KG1 (cell line): ENCODE results near the gene MDGA2.
"Not testable (repeated sequence)": the region's sequence is repeated elsewhere in the genome, so short reads cannot be mapped to it uniquely, and the experiment has no call there.

Experiments
- DNase-seq: peaks from one replicate; lab custom pipeline; 2025; lab: John Stamatoyannopoulos, UW

MDGA2 gene

DNA sequence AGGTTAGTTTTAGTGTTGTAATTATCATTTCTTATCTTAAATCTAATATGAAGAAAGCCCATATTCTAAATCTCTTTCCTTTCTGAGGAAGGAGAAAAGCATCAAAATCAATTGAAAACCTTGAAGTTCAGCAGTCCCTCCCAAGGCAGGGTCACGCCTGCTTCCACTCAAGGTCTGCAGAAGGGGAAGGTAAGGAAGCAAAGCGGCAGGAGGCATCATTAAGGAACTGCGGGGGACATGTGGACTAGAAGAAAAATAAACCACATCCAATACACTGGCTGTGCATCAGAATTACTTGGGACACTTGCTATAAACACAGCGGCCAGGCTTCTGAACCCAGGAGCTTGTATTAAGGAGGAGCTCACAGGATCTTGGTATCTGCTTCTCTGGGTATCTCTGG lies 759.9 kb downstream of the MDGA2 start:
- not testable (repeated sequence) for DNase-seq

DNA sequence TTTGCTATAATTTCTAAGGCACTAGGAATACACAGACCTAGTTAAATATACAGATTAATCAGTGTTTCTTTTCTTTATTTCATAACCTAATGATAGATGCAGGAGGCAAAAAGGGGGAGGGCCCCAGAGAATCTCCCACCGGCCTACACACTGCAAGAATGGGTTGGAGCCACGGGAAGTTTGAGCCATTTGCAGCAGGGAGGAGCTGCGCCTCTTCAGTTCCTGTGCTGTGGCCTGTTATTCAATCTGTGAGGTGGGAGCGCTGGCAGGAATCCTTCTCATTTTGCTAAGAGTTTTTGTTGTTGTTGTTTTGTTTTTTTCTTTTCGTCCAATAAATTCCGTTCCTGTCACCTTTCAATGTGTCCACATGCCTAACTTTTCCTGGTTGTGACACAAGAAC lies 772.6 kb downstream of the MDGA2 start:
- DNase-seq: no peak

DNA sequence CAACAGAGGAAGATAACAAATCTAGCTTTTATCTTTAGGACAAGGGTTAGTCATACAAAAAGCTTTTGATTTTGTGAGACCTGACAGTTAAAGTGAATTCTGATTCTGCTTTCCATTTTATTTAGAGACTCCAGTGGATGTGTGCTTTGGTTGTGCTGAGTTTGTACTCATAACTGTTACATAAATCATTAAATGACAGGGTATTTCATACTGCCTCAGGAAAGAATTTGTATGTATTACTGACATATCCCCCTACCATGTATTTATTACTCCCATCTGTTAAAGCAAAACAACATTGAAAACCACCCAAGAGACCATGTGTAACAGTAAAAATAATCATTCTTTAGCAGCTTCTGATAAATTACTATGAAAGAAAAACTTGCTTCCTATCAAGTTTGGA lies 780.9 kb downstream of the MDGA2 start:
- DNase-seq: no peak

DNA sequence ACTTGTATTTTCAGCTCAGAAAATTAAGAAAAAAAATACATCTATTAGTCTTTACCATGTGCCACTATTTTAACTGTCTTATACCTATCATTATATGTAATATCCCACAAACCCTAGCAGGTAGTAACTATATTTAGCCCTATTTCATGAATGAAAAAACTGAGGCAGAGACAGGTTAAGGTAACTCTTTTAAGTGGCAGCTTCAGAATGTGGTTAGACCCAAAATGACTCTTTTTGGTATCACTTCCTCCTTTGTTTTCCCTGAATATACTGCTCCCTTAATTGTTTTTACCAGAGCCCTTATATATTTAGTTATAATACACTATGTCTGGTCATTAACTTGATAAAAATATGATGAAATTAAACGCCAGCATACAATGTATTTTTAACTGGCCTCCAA lies 788.3 kb downstream of the MDGA2 start:
- DNase-seq: no peak

DNA sequence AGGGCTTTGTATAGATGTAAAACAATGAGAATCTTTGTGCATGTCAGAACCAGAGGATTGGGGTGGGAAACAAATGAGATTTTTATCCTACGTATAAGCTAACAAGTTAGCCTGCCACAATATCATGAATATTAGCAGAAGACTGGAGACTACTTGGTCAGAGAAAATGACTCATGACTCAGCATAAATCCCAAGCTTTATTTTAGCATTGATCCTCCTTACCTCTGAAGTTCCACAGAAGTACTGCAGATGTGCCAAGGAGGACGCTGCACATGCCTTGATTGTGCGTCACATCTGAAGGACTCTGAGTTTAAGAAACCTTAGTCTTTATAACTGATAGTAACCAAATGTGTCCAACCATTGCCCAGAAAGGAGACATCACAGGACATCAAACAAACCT lies 789.8 kb downstream of the MDGA2 start:
- no peak for DNase-seq

DNA sequence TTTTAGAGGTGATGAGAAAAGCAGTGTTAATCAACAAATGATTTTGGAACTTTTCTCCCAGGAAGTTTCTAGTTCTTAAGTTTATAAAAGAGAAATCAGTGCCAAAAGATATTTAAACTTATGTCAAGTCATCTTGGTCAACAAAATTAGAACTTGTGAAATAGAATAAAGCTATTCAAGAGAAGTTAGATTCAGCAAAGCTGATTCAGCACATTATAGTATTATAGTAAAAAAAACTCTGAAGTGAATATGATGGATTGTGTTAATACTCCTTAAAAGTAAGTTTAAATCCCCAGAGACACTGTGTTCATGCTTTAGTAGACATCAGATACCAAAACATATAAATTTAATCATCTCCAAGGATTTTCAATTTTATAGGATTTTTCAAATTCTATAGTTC lies 813.7 kb downstream of the MDGA2 start:
- DNase-seq: no peak

DNA sequence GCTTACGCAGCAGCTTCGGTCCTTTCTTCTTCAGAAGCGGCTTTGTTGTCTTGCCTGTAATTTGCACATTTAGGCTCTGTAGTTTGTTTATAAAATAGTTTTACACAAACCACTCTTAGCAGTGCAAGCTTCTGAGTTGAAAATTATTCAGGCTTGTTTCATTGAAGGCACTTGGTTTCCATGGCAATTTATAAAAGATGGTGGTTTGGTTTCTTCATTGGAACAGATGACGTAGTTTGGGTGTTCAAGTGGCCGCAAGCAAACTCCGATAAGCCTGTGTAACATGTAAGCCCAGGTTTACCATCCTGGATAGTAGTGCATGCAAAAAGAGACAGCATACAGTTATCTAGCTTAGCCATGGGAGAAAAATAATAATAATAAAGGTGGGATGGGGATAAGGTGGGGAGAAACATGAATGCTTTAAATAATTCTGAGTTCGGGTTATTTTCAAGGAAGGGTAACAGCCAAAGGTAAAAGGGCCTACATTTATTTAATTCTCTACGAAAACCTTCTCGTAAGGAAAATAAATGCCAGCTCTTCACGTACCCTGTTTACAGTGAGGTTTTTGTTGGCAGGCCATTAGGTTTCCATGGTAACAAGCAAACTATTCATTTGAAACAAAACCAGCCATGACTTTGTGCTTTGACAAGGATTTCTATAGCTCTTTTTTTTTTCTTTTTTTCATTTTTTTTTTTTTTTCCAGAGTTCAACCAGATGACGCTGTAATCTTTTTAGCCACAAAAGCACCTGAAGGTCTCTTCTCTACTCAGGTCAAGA lies 834.3 kb downstream of the MDGA2 start:
- DNase-seq: no peak

DNA sequence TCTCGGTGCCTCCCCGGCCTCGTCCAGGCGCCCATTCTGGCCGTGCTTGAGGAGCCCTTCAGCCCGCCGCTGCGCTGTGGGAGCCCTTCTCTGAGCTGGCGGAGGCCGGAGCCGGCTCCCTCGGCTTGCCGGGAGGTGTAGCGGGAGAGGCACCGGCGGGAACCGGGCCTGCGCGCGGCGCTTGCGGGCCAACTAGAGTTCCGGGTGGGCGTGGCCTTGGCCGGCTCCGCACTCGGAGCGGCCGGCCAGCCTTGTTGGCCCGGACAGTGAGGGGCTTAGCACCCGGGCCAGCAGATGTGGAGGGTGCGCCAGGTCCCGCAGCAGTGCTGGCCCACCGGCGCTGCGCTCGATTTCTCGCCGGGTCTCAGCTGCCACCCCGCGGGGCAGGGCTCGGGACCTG lies 855.1 kb downstream of the MDGA2 start:
- no peak for DNase-seq

DNA sequence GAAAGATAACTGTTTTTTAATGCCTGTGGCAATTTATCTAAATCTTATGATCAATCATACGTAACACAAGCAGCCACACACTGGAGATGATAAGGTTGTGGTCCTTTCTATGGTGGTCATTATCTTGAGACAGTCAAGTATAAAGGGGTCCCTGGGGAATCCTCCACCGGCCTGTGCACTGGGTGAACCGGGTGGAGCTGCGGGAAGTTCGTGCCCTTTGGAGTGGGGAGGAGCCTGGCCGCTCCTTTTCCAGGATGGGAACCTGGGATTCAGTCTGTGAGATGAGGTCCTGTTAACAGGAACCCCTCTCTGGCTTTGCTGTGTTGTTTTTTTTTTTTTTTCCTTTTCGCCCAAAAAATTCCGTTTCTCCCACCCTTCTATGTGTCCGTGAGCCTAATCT lies 856.3 kb downstream of the MDGA2 start:
- no peak for DNase-seq

DNA sequence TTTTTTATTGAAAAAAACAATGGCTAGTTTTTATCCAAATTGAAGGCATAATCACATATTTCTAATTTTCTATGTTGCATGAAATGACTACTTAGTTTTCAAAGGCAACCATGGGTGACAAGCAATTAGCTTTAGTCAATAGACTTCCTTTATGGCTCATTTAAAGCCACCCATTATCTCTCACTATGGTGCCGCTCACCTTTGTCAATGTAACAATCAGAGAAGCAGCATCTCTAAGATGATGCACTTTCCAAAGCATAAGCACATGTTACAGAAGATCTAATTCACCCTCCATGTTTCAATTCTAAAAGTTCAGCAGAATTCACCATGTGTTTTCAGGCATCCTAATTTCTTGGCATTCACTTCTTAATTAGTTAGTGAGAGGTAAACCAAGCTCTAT lies 857.3 kb downstream of the MDGA2 start:
- DNase-seq: no peak

DNA sequence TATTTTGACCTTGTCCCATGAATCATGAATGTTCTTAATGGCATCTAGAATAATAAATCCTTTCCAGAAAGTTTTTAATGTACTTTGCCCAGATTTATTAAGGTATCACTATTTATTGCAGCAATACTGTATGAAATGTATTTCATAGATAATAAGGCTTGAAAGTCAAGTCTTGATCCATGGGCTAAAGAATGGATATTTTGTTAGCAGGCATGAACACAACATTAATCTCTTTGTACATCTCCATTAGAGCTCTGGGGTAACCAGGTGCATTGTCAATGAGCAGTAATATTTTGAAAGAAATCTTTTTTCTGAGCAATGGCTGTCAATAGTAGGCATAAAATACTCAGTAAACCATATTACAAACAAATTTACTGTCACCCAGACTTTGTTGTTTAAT lies 882.3 kb downstream of the MDGA2 start:
- no peak for DNase-seq
